Kidney epithelial cell (primary cell): ENCODE results near the gene SOHLH1. TPM values are rescaled to one million over a fixed set of nuclear protein-coding genes. Genes with fewer than 3 reads are reported as not detected.

Experiments used
- DNase-seq: peaks from one replicate; pipeline ENCODE4 v3.0.0-alpha.2; 2010; ENCODE audit warnings: low read depth
- H3K27me3 ChIP-seq: 2 replicates; pipeline ENCODE4 v1.6.0; 2011; ENCODE audit warnings: low read length; ENCODE audit not compliant: control insufficient read depth, insufficient read depth
- H3K36me3 ChIP-seq: 2 replicates; pipeline ENCODE4 v1.5.1; 2011; ENCODE audit warnings: low read length; ENCODE audit not compliant: control insufficient read depth, insufficient read depth
- H3K4me3 ChIP-seq: 2 replicates; pipeline ENCODE4 v1.5.1; 2011; ENCODE audit warnings: low read depth, mild to moderate bottlenecking, control low read depth, low read length
- total RNA-seq: library from RNA; depleted of rRNA; stranded (reverse); fragments of >200 nt; gene quantifications from 2 replicates; pipeline ENCODE4 v1.2.3, GENCODE V29; 2015
- TF ChIP-seq, protein P1 (sequence below): IDR thresholded peaks from 2 replicates; pipeline ENCODE4 v1.5.1; 2011; ENCODE audit warnings: mild to moderate bottlenecking, moderate library complexity, low read length, control low read depth, inconsistent platforms; ENCODE audit not compliant: insufficient read depth, poor library complexity, severe bottlenecking

SOHLH1 gene
- total RNA-seq, 1 donor from 2014 or later, result not detected

GRCh38 chr9:135717410-135717809 is 18.1 kb upstream of the SOHLH1 start:
- TF ChIP-seq, protein P1, sequence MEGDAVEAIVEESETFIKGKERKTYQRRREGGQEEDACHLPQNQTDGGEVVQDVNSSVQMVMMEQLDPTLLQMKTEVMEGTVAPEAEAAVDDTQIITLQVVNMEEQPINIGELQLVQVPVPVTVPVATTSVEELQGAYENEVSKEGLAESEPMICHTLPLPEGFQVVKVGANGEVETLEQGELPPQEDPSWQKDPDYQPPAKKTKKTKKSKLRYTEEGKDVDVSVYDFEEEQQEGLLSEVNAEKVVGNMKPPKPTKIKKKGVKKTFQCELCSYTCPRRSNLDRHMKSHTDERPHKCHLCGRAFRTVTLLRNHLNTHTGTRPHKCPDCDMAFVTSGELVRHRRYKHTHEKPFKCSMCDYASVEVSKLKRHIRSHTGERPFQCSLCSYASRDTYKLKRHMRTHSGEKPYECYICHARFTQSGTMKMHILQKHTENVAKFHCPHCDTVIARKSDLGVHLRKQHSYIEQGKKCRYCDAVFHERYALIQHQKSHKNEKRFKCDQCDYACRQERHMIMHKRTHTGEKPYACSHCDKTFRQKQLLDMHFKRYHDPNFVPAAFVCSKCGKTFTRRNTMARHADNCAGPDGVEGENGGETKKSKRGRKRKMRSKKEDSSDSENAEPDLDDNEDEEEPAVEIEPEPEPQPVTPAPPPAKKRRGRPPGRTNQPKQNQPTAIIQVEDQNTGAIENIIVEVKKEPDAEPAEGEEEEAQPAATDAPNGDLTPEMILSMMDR, result no peak
- Histone ChIP-seq H3K27me3 (peaks cover 35% of the 10 kb centered on the region), H3K4me3 (no peak overlapping the region), H3K36me3 (no peaks in the 10 kb centered on the region)
- no peak for DNase-seq

DNA sequence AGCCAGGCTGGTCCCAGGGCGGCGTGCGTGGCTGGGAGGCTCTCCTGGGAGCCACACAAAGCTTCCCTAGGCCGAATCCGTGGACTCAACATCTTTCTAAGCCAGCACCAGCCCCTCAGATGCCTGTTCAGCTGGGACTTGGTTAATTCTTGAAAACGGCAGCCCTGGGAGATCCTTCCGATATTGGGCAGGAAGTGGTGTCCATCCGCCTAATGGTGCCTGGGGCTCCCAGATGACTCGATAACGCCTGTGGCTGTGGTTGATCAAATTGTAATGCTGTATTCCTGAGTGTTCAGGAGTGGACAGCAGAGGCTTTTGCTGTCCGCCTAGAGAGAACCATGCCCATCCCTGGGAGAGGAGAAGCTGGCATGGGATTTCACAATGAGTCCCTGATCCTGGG is 16.8 kb upstream of the SOHLH1 start:
- Histone ChIP-seq H3K36me3 (no peaks in the 10 kb centered on the region), H3K4me3 (no peak overlapping the region), H3K27me3 (peaks cover 39% of the 10 kb centered on the region)

GRCh38 chr9:135715056-135715595 is 15.8 kb upstream of the SOHLH1 start:
- DNase-seq, result no peak
- TF ChIP-seq, protein P1, result no peak
- no peaks in the 10 kb centered on the region for H3K36me3 ChIP-seq
- no peak overlapping the region for H3K4me3 ChIP-seq
- H3K27me3 ChIP-seq, result peaks cover 39% of the 10 kb centered on the region

More for the DNA sequence above, 16.8 kb upstream of the SOHLH1 start:
- TF ChIP-seq, protein P1, result no peak
- DNase-seq, result no peak

- no peak for DNase-seq
- Histone ChIP-seq H3K36me3 (no peaks in the 10 kb centered on the region), H3K27me3 (peaks cover 39% of the 10 kb centered on the region), H3K4me3 (no peak overlapping the region)
- TF ChIP-seq, protein P1, result no peak
Measured at GRCh38 chr9:135714242-135715055, 15.2 kb upstream of the SOHLH1 start.

- H3K27me3 ChIP-seq, result peaks cover 39% of the 10 kb centered on the region
- TF ChIP-seq, protein P1, result no peak
- no peak for DNase-seq
- H3K4me3 ChIP-seq, result no peak overlapping the region
- no peaks in the 10 kb centered on the region for H3K36me3 ChIP-seq
Measured at GRCh38 chr9:135712613-135713295, 13.5 kb upstream of the SOHLH1 start.
